GM23338 (cell line): ENCODE data around the gene LRRC27. TPM values are rescaled to one million over a fixed set of nuclear protein-coding genes. Genes with fewer than 3 reads are reported as not detected.

ENCODE experiments used
- ATAC-seq: fragments of 200-7000 bp; cut with Tn5 transposase; 3 replicates; pipeline ENCODE4 v1.9.1; 2020
- DNase-seq: peaks from one replicate; pipeline ENCODE4 v3.0.0-alpha.2; 2015; ENCODE audit warnings: low spot score
- H2AFZ ChIP-seq: fragments of 200-600 bp; sonication (generic); 2 replicates; pipeline ENCODE4 v1.8.0; 2016; ENCODE audit warnings: antibody characterized with exemption, mild to moderate bottlenecking, moderate library complexity
- H3F3A ChIP-seq: fragments of 200-600 bp; sonication (generic); replicated peaks from 2 replicates; pipeline ENCODE4 v1.8.0; 2017; ENCODE audit warnings: antibody characterized with exemption, mixed run types, low read depth
- H3K27ac ChIP-seq: fragments of 200-600 bp; sonication (generic); 2 replicates; pipeline ENCODE4 v1.6.1; 2016; ENCODE audit warnings: low read depth
- H3K27me3 ChIP-seq: fragments of 200-600 bp; sonication (generic); 2 replicates; pipeline ENCODE4 v1.8.0; 2016; ENCODE audit warnings: mild to moderate bottlenecking, mixed run types, moderate library complexity; ENCODE audit not compliant: insufficient read depth
- H3K36me3 ChIP-seq: fragments of 200-600 bp; sonication (generic); 2 replicates; pipeline ENCODE4 v1.8.0; 2016; ENCODE audit warnings: mild to moderate bottlenecking; ENCODE audit not compliant: insufficient read depth
- H3K4me1 ChIP-seq: fragments of 200-600 bp; sonication (generic); 2 replicates; pipeline ENCODE4 v1.8.0; 2016; ENCODE audit warnings: mild to moderate bottlenecking, moderate library complexity; ENCODE audit not compliant: insufficient read depth
- H3K4me2 ChIP-seq: fragments of 200-600 bp; sonication (generic); 2 replicates; pipeline ENCODE4 v1.7.1; 2017; ENCODE audit warnings: mixed run types
- H3K4me3 ChIP-seq: fragments of 200-600 bp; sonication (generic); 2 replicates; pipeline ENCODE4 v1.6.1; 2016; ENCODE audit warnings: mixed run types
- H3K79me2 ChIP-seq: fragments of 200-600 bp; sonication (generic); replicated peaks from 2 replicates; pipeline ENCODE4 v1.8.0; 2017; ENCODE audit warnings: mild to moderate bottlenecking; ENCODE audit not compliant: insufficient read depth
- H3K9me2 ChIP-seq: fragments of 200-600 bp; sonication (generic); 2 replicates; pipeline ENCODE4 v1.8.0; 2017; ENCODE audit not compliant: insufficient read depth
- H4K20me1 ChIP-seq: fragments of 200-600 bp; sonication (generic); replicated peaks from 2 replicates; pipeline ENCODE4 v1.8.0; 2017; ENCODE audit warnings: mild to moderate bottlenecking; ENCODE audit not compliant: insufficient read depth
- H3K27ac Mint-ChIP-seq: 2 replicates; pipeline ENCODE4 v1.8.0; 2020; ENCODE audit warnings: inconsistent platforms, mild to moderate bottlenecking, moderate library complexity, mixed read lengths
- H3K27me3 Mint-ChIP-seq: 3 replicates; pipeline ENCODE4 v1.8.0; 2022; ENCODE audit warnings: low read depth, mild to moderate bottlenecking, moderate library complexity, mixed read lengths, inconsistent platforms; ENCODE audit not compliant: insufficient read depth, poor library complexity
- H3K36me3 Mint-ChIP-seq: 3 replicates; pipeline ENCODE4 v1.8.0; 2021; ENCODE audit warnings: low read depth, mild to moderate bottlenecking, inconsistent platforms, moderate library complexity, mixed read lengths
- H3K4me1 Mint-ChIP-seq: 3 replicates; pipeline ENCODE4 v1.8.0; 2020; ENCODE audit warnings: mild to moderate bottlenecking, inconsistent platforms, mixed read lengths
- H3K4me3 Mint-ChIP-seq: 3 replicates; pipeline ENCODE4 v1.8.0; 2021; ENCODE audit warnings: moderate library complexity, mild to moderate bottlenecking, inconsistent platforms, mixed read lengths
- H3K9me3 Mint-ChIP-seq: 3 replicates; pipeline ENCODE4 v1.8.0; 2020; ENCODE audit warnings: moderate library complexity, mild to moderate bottlenecking, inconsistent platforms, mixed read lengths
- CREB1 ChIP-seq: fragments of 250-450 bp; sonication (Bioruptor Pico); IDR thresholded peaks from 2 replicates; pipeline ENCODE4 v1.5.0; 2020; ENCODE audit warnings: low read depth, mild to moderate bottlenecking, moderate library complexity
- ETS1 ChIP-seq: IDR thresholded peaks from 2 replicates; pipeline ENCODE4 v1.6.1; 2016; ENCODE audit warnings: antibody characterized with exemption
- EZH2 ChIP-seq: fragments of 200-600 bp; sonication (generic); IDR thresholded peaks from one replicate; pipeline ENCODE4 v1.8.0; 2017; ENCODE audit warnings: antibody characterized with exemption, mild to moderate bottlenecking, low read depth; ENCODE audit not compliant: unreplicated experiment
- EZH2phosphoT487 ChIP-seq: fragments of 200-600 bp; sonication (generic); IDR thresholded peaks from one replicate; pipeline ENCODE4 v1.8.1; 2018; ENCODE audit warnings: antibody characterized with exemption; ENCODE audit not compliant: unreplicated experiment
- JUNB ChIP-seq: IDR thresholded peaks from one replicate; pipeline ENCODE4 v1.6.1; 2016; ENCODE audit warnings: antibody characterized with exemption; ENCODE audit not compliant: unreplicated experiment
- NANOG ChIP-seq: IDR thresholded peaks from 2 replicates; pipeline ENCODE4 v1.6.1; 2016; ENCODE audit warnings: antibody characterized with exemption, borderline replicate concordance
- POLR2AphosphoS5 ChIP-seq: IDR thresholded peaks from 2 replicates; pipeline ENCODE4 v1.6.1; 2016; ENCODE audit warnings: antibody characterized with exemption, low read depth
- REST ChIP-seq: IDR thresholded peaks from one replicate; pipeline ENCODE4 v1.6.1; 2018; ENCODE audit warnings: antibody characterized with exemption; ENCODE audit not compliant: unreplicated experiment
- STAT1 ChIP-seq: IDR thresholded peaks from one replicate; pipeline ENCODE4 v1.6.1; 2016; ENCODE audit warnings: antibody characterized with exemption; ENCODE audit not compliant: unreplicated experiment
- ZNF114 ChIP-seq: fragments of 250-450 bp; sonication (Bioruptor Pico); IDR thresholded peaks from 2 replicates; pipeline ENCODE4 v1.5.0; 2020; ENCODE audit warnings: mild to moderate bottlenecking, moderate library complexity
- ZNF331 ChIP-seq: fragments of 250-450 bp; sonication (Bioruptor Pico); IDR thresholded peaks from 2 replicates; pipeline ENCODE4 v1.5.0; 2020; ENCODE audit warnings: low read depth, mild to moderate bottlenecking, moderate library complexity
- polyA plus RNA-seq: library from polyadenylated mRNA; unstranded; fragments of >200 nt; fragmentation: Nextera tagmentation; extraction: Ambion mirVana; gene quantifications from 2 replicates; pipeline ENCODE4 v1.2.1, GENCODE V29; 2016
- total RNA-seq: library from RNA; depleted of rRNA; stranded (reverse); fragments of >200 nt; shearing (Covaris generic); gene quantifications from 2 replicates; pipeline ENCODE4 v1.2.3, GENCODE V29; 2014
- TF ChIP-seq, protein P1 (sequence below): fragments of 250-450 bp; sonication (Bioruptor Pico); IDR thresholded peaks from 2 replicates; pipeline ENCODE4 v1.5.0; 2020; ENCODE audit warnings: mild to moderate bottlenecking, moderate library complexity
- TF ChIP-seq, protein P2 (sequence below), 2 experiments: fragments of 200-600 bp in 1 of 2; sonication (generic) in 1 of 2; conservative IDR thresholded peaks; 2 replicates each; pipeline versions ENCODE4 v1.5.1 to v1.6.1; 2016 to 2017; ENCODE audit warnings: antibody characterized with exemption in 2 of 2, low read depth in 2 of 2, mild to moderate bottlenecking in 2 of 2, moderate library complexity in 1 of 2

Gene LRRC27
- total and polyA plus RNA-seq, 2 experiments from 2014 or later: 2.9 to 3.5 TPM

DNA sequence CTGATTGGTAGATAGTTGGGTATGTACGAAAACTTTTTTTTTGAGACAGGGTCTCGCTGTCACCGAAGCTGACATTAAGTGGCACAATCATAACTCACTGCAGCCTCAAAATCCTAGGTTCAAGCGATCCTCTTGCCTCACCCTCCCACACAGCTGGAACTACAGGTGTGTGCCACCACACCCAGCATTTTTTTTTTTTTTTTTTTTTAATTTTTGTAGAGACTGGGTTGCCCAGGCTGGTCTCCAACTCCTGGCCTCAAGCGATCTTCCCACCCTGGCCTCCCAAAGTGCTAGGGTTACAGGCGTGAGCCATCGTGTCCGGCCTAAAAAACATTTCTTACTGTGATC, 1.5 kb upstream of the LRRC27 start:
- Histone ChIP-seq H3K4me1 (peaks cover 19% of the 10 kb centered on the region), H3K9me2 (no peaks in the 10 kb centered on the region), H2AFZ (no peak overlapping the region), H3K27me3 (no peaks in the 10 kb centered on the region), H3K4me3 (peak overlapping the region; percentile 90), H3K36me3 (no peaks in the 10 kb centered on the region), H3K27ac (no peak overlapping the region), H3K4me2 (peak overlapping the region; percentile 96), H4K20me1 (no peaks in the 10 kb centered on the region; the same call in none of the 2 replicates), H3K79me2 (peaks cover 51% of the 10 kb centered on the region), H3F3A (0 out of 2 replicates have a peak, but pooled peaks cover 4% of the 10 kb centered on the region)
- peak overlapping the region; percentile 24; the same call in 1 of the 2 replicates for H3K27ac Mint-ChIP-seq
- peak overlapping the region; percentile 95 for H3K4me3 Mint-ChIP-seq
- peaks cover 4% of the 10 kb centered on the region; the same call in 2 of the 3 replicates for H3K9me3 Mint-ChIP-seq
- peaks cover 23% of the 10 kb centered on the region for H3K27me3 Mint-ChIP-seq
- DNase-seq (no peak), ATAC-seq (no peak)
- peaks cover 28% of the 10 kb centered on the region for H3K36me3 Mint-ChIP-seq
- TF ChIP-seq, protein P1, sequence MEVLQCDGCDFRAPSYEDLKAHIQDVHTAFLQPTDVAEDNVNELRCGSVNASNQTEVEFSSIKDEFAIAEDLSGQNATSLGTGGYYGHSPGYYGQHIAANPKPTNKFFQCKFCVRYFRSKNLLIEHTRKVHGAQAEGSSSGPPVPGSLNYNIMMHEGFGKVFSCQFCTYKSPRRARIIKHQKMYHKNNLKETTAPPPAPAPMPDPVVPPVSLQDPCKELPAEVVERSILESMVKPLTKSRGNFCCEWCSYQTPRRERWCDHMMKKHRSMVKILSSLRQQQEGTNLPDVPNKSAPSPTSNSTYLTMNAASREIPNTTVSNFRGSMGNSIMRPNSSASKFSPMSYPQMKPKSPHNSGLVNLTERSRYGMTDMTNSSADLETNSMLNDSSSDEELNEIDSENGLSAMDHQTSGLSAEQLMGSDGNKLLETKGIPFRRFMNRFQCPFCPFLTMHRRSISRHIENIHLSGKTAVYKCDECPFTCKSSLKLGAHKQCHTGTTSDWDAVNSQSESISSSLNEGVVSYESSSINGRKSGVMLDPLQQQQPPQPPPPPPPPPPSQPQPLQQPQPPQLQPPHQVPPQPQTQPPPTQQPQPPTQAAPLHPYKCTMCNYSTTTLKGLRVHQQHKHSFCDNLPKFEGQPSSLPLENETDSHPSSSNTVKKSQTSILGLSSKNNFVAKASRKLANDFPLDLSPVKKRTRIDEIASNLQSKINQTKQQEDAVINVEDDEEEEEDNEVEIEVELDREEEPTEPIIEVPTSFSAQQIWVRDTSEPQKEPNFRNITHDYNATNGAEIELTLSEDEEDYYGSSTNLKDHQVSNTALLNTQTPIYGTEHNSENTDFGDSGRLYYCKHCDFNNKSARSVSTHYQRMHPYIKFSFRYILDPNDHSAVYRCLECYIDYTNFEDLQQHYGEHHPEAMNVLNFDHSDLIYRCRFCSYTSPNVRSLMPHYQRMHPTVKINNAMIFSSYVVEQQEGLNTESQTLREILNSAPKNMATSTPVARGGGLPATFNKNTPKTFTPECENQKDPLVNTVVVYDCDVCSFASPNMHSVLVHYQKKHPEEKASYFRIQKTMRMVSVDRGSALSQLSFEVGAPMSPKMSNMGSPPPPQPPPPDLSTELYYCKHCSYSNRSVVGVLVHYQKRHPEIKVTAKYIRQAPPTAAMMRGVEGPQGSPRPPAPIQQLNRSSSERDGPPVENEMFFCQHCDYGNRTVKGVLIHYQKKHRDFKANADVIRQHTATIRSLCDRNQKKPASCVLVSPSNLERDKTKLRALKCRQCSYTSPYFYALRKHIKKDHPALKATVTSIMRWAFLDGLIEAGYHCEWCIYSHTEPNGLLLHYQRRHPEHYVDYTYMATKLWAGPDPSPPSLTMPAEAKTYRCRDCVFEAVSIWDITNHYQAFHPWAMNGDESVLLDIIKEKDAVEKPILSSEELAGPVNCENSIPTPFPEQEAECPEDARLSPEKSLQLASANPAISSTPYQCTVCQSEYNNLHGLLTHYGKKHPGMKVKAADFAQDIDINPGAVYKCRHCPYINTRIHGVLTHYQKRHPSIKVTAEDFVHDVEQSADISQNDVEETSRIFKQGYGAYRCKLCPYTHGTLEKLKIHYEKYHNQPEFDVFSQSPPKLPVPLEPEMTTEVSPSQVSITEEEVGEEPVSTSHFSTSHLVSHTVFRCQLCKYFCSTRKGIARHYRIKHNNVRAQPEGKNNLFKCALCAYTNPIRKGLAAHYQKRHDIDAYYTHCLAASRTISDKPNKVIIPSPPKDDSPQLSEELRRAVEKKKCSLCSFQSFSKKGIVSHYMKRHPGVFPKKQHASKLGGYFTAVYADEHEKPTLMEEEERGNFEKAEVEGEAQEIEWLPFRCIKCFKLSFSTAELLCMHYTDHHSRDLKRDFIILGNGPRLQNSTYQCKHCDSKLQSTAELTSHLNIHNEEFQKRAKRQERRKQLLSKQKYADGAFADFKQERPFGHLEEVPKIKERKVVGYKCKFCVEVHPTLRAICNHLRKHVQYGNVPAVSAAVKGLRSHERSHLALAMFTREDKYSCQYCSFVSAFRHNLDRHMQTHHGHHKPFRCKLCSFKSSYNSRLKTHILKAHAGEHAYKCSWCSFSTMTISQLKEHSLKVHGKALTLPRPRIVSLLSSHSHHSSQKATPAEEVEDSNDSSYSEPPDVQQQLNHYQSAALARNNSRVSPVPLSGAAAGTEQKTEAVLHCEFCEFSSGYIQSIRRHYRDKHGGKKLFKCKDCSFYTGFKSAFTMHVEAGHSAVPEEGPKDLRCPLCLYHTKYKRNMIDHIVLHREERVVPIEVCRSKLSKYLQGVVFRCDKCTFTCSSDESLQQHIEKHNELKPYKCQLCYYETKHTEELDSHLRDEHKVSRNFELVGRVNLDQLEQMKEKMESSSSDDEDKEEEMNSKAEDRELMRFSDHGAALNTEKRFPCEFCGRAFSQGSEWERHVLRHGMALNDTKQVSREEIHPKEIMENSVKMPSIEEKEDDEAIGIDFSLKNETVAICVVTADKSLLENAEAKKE (CRISPR knock-in tag): no peak
- TF ChIP-seq NANOG (no peak), CREB1 (CRISPR knock-in tag) (no peak), ETS1 (no peak), JUNB (no peak), REST (no peak), STAT1 (no peak), ZNF331 (CRISPR knock-in tag) (no peak), ZNF114 (CRISPR knock-in tag) (no peak), EZH2 (no peak), POLR2AphosphoS5 (no peak), EZH2phosphoT487 (no peak)
- TF ChIP-seq, protein P2, sequence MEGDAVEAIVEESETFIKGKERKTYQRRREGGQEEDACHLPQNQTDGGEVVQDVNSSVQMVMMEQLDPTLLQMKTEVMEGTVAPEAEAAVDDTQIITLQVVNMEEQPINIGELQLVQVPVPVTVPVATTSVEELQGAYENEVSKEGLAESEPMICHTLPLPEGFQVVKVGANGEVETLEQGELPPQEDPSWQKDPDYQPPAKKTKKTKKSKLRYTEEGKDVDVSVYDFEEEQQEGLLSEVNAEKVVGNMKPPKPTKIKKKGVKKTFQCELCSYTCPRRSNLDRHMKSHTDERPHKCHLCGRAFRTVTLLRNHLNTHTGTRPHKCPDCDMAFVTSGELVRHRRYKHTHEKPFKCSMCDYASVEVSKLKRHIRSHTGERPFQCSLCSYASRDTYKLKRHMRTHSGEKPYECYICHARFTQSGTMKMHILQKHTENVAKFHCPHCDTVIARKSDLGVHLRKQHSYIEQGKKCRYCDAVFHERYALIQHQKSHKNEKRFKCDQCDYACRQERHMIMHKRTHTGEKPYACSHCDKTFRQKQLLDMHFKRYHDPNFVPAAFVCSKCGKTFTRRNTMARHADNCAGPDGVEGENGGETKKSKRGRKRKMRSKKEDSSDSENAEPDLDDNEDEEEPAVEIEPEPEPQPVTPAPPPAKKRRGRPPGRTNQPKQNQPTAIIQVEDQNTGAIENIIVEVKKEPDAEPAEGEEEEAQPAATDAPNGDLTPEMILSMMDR (conservative IDR thresholded peaks at IDR 0.05; ENCODE audit: low read depth in 2 of 2): no peak
- peaks cover 30% of the 10 kb centered on the region for H3K4me1 Mint-ChIP-seq
